Sigmoid colon (tissue), 7 donors: ENCODE results near the gene SCML2. TPM values are rescaled to one million over a fixed set of nuclear protein-coding genes. Genes with fewer than 3 reads are reported as not detected.
"Not testable (repeated sequence)": the region's sequence is repeated elsewhere in the genome, so short reads cannot be mapped to it uniquely, and the experiment has no call there.

Experiments
- DNase-seq: peaks from one replicate; pipeline ENCODE4 v3.0.0-alpha.2; 2019
- H3K27ac ChIP-seq, 4 donors: fragments of 200-600 bp; sonication (generic); one replicate each; pipeline ENCODE4 v1.5.1; 2016 to 2019; ENCODE audit warnings: mild to moderate bottlenecking in 1 of 4
- H3K27me3 ChIP-seq, 3 donors: fragments of 200-600 bp; sonication (generic); one replicate each; pipeline ENCODE4 v1.5.1; 2019; ENCODE audit warnings: mild to moderate bottlenecking in 1 of 3
- H3K36me3 ChIP-seq, 4 donors: fragments of 200-600 bp; sonication (generic); one replicate each; pipeline ENCODE4 v1.5.1; 2016 to 2019
- H3K4me1 ChIP-seq, 4 donors: fragments of 200-600 bp; sonication (generic); one replicate each; pipeline ENCODE4 v1.5.1; 2017 to 2019
- H3K4me3 ChIP-seq, 4 donors: fragments of 200-600 bp; sonication (generic); one replicate each; pipeline ENCODE4 v1.5.1; 2017 to 2019; ENCODE audit warnings: mild to moderate bottlenecking in 2 of 4, moderate library complexity in 1 of 4
- H3K9me3 ChIP-seq, 4 donors: fragments of 200-600 bp in 3 of 4; sonication (generic) in 3 of 4; one replicate each; pipeline versions ENCODE4 v1.5.1 to v1.6.1; 2013 to 2019
- CTCF ChIP-seq, 4 experiments: fragments of 450-650 bp in 3 of 4; fragments of 200-600 bp in 1 of 4; IDR thresholded peaks; one replicate each; pipeline ENCODE4 v1.5.1; 2016 to 2019; ENCODE audit warnings: antibody characterized with exemption in 4 of 4, mild to moderate bottlenecking in 3 of 4, moderate library complexity in 2 of 4
- EP300 ChIP-seq, 4 donors: sonication (generic); formaldehyde crosslinking; IDR thresholded peaks; one replicate each; pipeline ENCODE4 v1.6.1; 2017; ENCODE audit warnings: antibody characterized with exemption in 4 of 4
- POLR2A ChIP-seq, 2 donors: fragments of 450-650 bp; IDR thresholded peaks; one replicate each; pipeline ENCODE4 v1.6.1; 2016; ENCODE audit warnings: antibody characterized with exemption in 2 of 2, mild to moderate bottlenecking in 2 of 2, moderate library complexity in 2 of 2
- POLR2AphosphoS5 ChIP-seq, 4 donors: sonication (generic); formaldehyde crosslinking; IDR thresholded peaks; one replicate each; pipeline ENCODE4 v1.6.1; 2017; ENCODE audit warnings: antibody characterized with exemption in 4 of 4
- WGBS, 2 donors: extraction: QIAGEN DNeasy Blood & Tissue Kit; methylation state at CpG; one replicate each; pipeline ENCODE4 v1.1.7; 2013; 5-methylcytosine and 5-hydroxymethylcytosine counted together
- intact Hi-C: fragments of 100-400 bp; cut with DNase I; formaldehyde crosslinking; loops from one replicate; pipeline ENCODE4 v1.15.1; 2023
- polyA plus RNA-seq, 3 donors: library from polyadenylated mRNA; stranded (reverse); fragments of 200-250 nt; gene quantifications; one replicate each; pipeline ENCODE4 v1.2.3, GENCODE V29; 2013
- total RNA-seq, 4 donors: library from RNA; depleted of rRNA; stranded (reverse); fragments of >200 nt; gene quantifications; one replicate each; pipeline ENCODE4 v1.1.0, GENCODE V29; 2016
- donor health status: healthy with polysubstance abuse.
- donor health status: Bipolar disorder and iron deficiency.
- donor health status: healthy.

SCML2 gene
- total and polyA plus RNA-seq, 7 donors, result 0.60 to 5.6 (median 1.9) TPM

GRCh38 chrX:18389966-18390365 lies 35.5 kb upstream of the SCML2 start:
- H3K4me3 ChIP-seq, result no peak overlapping the region
- H3K27ac ChIP-seq, result no peak overlapping the region
- intact Hi-C loops, result loop anchor here (2.0 to 5.0 kb wide), 2 partner anchors 507 to 942 kb away; no protein-coding TSS in a partner anchor
- 61 to 73% methylated on average over 3 of the region's 3 CpGs for WGBS, 2 donors
- no peak for DNase-seq
- H3K36me3 ChIP-seq, result no peaks in the 10 kb centered on the region
- no peaks in the 10 kb centered on the region for H3K4me1 ChIP-seq
- no peaks in the 10 kb centered on the region for H3K9me3 ChIP-seq
- TF ChIP-seq POLR2AphosphoS5 (IDR thresholded peaks at IDR 0.05), result no peak
- no peak for TF ChIP-seq POLR2A (IDR thresholded peaks at IDR 0.05)
- TF ChIP-seq EP300 (IDR thresholded peaks at IDR 0.05), result no peak
- no peaks in the 10 kb centered on the region for H3K27me3 ChIP-seq

DNA sequence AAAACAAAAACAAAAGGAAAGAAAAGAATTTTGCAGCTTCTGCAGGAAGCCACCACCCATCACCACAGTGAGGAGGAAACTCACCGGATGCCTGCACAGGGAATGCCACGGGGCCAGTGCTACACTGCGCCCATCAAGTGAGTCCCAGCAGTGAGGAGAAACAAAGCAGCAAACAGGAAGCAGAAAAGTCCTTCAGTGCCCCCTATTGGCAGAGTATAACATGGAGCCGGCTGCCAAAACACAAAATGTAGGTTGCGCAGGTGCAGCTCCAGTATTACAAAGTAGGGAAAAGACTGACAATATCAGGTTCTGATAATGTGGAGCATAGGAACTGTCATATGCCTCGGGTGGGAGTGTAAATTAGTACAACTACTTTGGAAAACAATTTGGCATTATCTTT lies 23.3 kb upstream of the SCML2 start:
- Histone ChIP-seq H3K4me3 (no peak overlapping the region), H3K27ac (no peak overlapping the region), H3K9me3 (no peaks in the 10 kb centered on the region), H3K4me1 (no peaks in the 10 kb centered on the region), H3K36me3 (no peaks in the 10 kb centered on the region), H3K27me3 (no peaks in the 10 kb centered on the region)
- intact Hi-C loops, result no loop called here
- no peak for DNase-seq
- TF ChIP-seq POLR2A (IDR thresholded peaks at IDR 0.05), result no peak
- TF ChIP-seq POLR2AphosphoS5 (IDR thresholded peaks at IDR 0.05), result no peak
- no peak for TF ChIP-seq EP300 (IDR thresholded peaks at IDR 0.05)
- TF ChIP-seq CTCF (IDR thresholded peaks at IDR 0.05), result peak in 1 of 4 experiments; percentile 17
- WGBS, 2 donors, result 8 to 14% methylated on average over 6 of the region's 6 CpGs

DNA sequence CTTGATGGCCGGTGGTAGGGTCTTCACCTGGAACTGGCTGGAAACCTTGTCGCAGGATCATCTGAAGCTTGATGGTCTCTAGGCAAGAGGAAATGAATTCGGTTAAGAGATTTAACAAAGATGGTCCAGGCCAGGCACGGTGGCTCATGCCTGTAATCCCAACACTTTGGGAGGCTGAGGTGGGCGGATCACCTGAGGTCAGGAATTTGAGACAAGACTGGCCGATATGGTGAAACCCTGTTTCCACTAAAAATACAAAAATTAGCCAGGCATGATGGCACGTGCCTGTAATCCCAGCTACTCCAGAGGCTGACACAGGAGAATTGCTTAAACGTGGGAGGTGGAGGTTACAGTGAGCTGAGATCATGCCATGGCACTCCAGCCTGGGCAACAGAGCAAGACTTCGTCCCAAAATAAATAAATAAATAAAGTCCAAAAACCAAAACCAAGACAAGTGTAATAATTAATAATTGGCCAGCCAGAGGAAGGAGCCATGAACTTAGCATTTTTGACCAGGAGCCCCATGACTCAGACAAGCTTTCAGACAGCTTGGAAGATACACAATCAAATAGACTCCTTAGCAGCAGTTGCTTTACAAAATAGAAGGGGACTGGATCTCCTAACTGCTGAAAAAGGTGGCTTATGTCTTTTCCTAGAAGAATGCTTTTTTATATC lies 20.8 kb upstream of the SCML2 start:
- intact Hi-C loops, H3K4me3 ChIP-seq, H3K4me1 ChIP-seq, H3K9me3 ChIP-seq, H3K27ac ChIP-seq, H3K27me3 ChIP-seq, DNase-seq, H3K36me3 ChIP-seq: not testable (repeated sequence)
- 93 to 94% methylated on average over 9 of the region's 9 CpGs for WGBS, 2 donors

DNA sequence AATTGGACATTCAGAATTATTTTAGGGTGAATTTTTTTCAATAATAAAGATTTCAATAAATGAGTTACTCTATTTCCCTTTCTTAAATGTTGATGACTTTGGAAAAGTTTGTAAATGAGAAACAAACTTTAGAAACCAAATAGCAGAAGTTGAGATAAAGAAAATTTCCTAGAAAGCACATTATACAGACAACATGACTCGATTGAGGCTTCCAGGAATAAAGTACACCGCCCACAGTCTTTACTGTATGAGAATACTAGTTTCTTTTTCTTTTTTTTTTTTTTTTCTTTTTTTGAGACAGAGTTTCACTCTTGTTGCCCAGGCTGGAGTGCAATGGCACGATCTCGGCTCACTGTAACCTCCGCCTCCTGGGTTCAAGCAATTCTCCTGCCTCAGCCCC lies 14.6 kb upstream of the SCML2 start:
- H3K27me3 ChIP-seq, H3K36me3 ChIP-seq, H3K4me1 ChIP-seq, H3K27ac ChIP-seq, intact Hi-C loops, H3K4me3 ChIP-seq, H3K9me3 ChIP-seq, DNase-seq: not testable (repeated sequence)
- WGBS, 2 donors, result 61 to 88% methylated on average over 5 of the region's 5 CpGs

DNA sequence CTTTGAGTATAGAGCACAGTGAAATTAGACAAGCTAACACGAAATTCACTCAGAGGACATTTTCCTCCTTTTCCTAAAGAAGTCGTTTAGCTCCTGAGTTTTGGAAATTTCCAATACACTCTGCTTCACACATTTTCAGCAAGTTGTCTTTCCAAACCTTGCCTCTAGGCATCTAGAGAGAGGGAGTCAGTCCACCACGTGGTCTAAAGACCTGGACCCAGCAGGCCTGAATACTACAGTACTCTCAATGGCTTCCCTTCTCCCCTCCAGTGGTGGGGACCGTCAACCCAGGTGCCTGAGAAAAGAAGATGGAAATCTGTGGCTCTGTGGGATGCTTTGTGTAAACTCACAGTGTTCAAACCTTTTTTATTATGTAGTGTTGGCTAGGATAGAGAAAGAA lies 13.9 kb upstream of the SCML2 start:
- intact Hi-C loops, result no loop called here
- Histone ChIP-seq H3K36me3 (no peaks in the 10 kb centered on the region), H3K27me3 (no peaks in the 10 kb centered on the region), H3K4me1 (no peaks in the 10 kb centered on the region), H3K4me3 (no peak overlapping the region), H3K9me3 (no peaks in the 10 kb centered on the region), H3K27ac (no peak overlapping the region)
- no peak for TF ChIP-seq EP300 (IDR thresholded peaks at IDR 0.05)
- TF ChIP-seq CTCF (IDR thresholded peaks at IDR 0.05), result no peak
- no peak for DNase-seq
- 74 to 79% methylated on average over 4 of the region's 4 CpGs for WGBS, 2 donors

DNA sequence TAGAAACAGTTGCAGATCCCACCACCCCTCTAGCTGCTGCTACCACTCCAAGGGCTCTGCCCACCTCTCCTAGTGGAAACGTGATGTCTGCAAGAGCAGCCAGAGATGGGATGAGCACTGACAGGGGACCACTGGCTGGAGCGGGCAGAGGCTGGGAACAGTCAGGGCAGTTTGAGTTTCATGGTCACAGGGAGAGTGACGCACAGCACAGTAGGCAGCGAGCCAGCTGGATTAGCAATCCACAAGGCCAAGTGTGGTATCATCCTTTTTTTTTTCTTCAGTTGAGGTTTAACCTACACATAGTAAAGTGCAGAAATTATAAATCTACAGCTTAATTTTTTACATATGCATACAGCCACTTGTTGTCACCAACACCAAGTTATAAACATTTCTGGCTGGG lies 6.4 kb upstream of the SCML2 start:
- intact Hi-C loops, result no loop called here

More for the DNA sequence above, 6.4 kb upstream of the SCML2 start:
- H3K27me3 ChIP-seq, result no peaks in the 10 kb centered on the region
- H3K4me1 ChIP-seq, result no peaks in the 10 kb centered on the region
- no peak for TF ChIP-seq POLR2AphosphoS5 (IDR thresholded peaks at IDR 0.05)
- no peak for TF ChIP-seq EP300 (IDR thresholded peaks at IDR 0.05)
- TF ChIP-seq CTCF (IDR thresholded peaks at IDR 0.05), result no peak
- TF ChIP-seq POLR2A (IDR thresholded peaks at IDR 0.05), result no peak
- no peak overlapping the region for H3K4me3 ChIP-seq
- no peak overlapping the region for H3K27ac ChIP-seq
- 64 to 80% methylated on average over 4 of the region's 4 CpGs for WGBS, 2 donors
- no peak for DNase-seq
- no peaks in the 10 kb centered on the region for H3K9me3 ChIP-seq
- no peaks in the 10 kb centered on the region for H3K36me3 ChIP-seq
